ENCODE results near the gene DNAJC30.

DNA sequence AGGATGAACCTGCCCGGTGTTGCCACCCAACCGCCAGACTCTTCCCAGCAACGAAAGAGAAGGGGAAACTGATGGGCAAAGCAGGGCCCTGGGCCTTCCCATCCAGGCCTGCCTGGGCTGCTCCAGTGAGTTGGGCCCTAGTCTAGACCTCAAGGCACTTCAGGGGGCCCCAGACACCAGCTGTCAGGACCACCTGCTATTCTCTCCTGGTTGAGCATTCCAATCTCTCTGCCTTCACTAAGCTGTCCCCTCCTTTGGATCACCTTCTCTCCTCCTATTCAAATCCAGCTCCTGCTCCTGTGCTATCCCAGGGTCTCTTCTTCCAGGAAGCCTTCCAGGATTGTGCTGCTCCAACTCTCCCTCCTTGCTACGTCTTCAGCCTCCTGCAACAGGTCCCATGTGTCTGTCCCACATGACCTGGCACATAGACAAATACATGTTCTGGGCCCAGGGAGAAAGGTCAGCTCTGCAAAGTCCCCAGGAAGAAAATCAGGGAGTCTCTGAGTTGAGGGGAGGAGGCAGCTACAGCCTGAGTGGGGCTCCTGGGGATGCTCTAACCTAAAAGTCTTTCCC, 33.2 kb upstream of the DNAJC30 start:
- no peak for TF ChIP-seq FOXA1 (IDR thresholded peaks at IDR 0.05)
- no peak for TF ChIP-seq CTCF (IDR thresholded peaks at IDR 0.05; ENCODE audit: low read depth, low read length, missing input control)
- no peak for TF ChIP-seq GABPA (IDR thresholded peaks at IDR 0.05 in 1 of 2, conservative IDR thresholded peaks at IDR 0.05 in 1 of 2)
- no peak for TF ChIP-seq REST (IDR thresholded peaks at IDR 0.05)
- TF ChIP-seq HNF4G (IDR thresholded peaks at IDR 0.05): no peak

Data from liver (tissue), 3 donors.